Measurements from ENCODE around the gene CLPTM1L. TPM values are rescaled to one million over a fixed set of nuclear protein-coding genes. Genes with fewer than 3 reads are reported as not detected.

The CLPTM1L gene
- total RNA-seq, 1 donor from 2014 or later = 100 TPM

GRCh38 chr5:1380011-1380817 is 35.3 kb upstream of the CLPTM1L start:
- TF ChIP-seq CTCF (IDR thresholded peaks at IDR 0.05) = peak; percentile 50
- ChIA-PET POLR2A (interaction anchor here (0.8 to 1.9 kb wide), 6 partner anchors 8 to 254 kb away, joined by 3 to 10 read pairs (median 5); partner anchors contain the start of gene CLPTM1L), CTCF (interaction anchor here (0.7 to 1.9 kb wide), 14 partner anchors 8 to 265 kb away, joined by 3 to 13 read pairs (median 3); no protein-coding TSS in a partner anchor)
- H3K36me3 Mint-ChIP-seq (ENCODE audit: low read depth) = no peaks in the 10 kb centered on the region
- intact Hi-C loops (cut with micrococcal nuclease) = loop anchor here (1.0 to 5.0 kb wide), 7 partner anchors 13 to 265 kb away; no protein-coding TSS in a partner anchor
- H3K9me3 Mint-ChIP-seq = no peaks in the 10 kb centered on the region
- ATAC-seq (ENCODE audit: low read depth) (peak; percentile 97), DNase-seq (peak; percentile 69)
- peaks cover 22% of the 10 kb centered on the region for H3K4me1 Mint-ChIP-seq
- peaks cover 5% of the 10 kb centered on the region for H3K27me3 Mint-ChIP-seq
- H3K27ac Mint-ChIP-seq = no peak overlapping the region
- H3K4me3 Mint-ChIP-seq = peak overlapping the region; percentile 78

GRCh38 chr5:1378866-1379659 is 34.2 kb upstream of the CLPTM1L start:
- peaks cover 5% of the 10 kb centered on the region for H3K27me3 Mint-ChIP-seq
- no peak overlapping the region for H3K27ac Mint-ChIP-seq
- DNase-seq (no peak), ATAC-seq (ENCODE audit: low read depth) (no peak)
- POLR2A ChIA-PET = interaction anchor here (1.4 to 1.9 kb wide), 3 partner anchors 7 to 101 kb away, joined by 4 to 10 read pairs (median 5); partner anchors contain the start of gene CLPTM1L
- intact Hi-C loops (cut with micrococcal nuclease) = no loop called here
- TF ChIP-seq CTCF (IDR thresholded peaks at IDR 0.05) = no peak
- no peak overlapping the region for H3K4me3 Mint-ChIP-seq
- H3K36me3 Mint-ChIP-seq (ENCODE audit: low read depth) = no peaks in the 10 kb centered on the region
- H3K9me3 Mint-ChIP-seq = no peaks in the 10 kb centered on the region
- CTCF ChIA-PET = interaction anchor here (0.7 to 1.9 kb wide), 5 partner anchors 112 to 266 kb away, joined by 3 to 13 read pairs (median 5); no protein-coding TSS in a partner anchor
- peaks cover 23% of the 10 kb centered on the region for H3K4me1 Mint-ChIP-seq

GRCh38 chr5:1378096-1378495 is 33.2 kb upstream of the CLPTM1L start:
- ATAC-seq (ENCODE audit: low read depth) (no peak), DNase-seq (no peak)
- no peak for TF ChIP-seq CTCF (IDR thresholded peaks at IDR 0.05)
- H3K36me3 Mint-ChIP-seq (ENCODE audit: low read depth) = no peaks in the 10 kb centered on the region
- no peak overlapping the region for H3K4me3 Mint-ChIP-seq
- POLR2A ChIA-PET = no interaction called here
- intact Hi-C loops (cut with micrococcal nuclease) = no loop called here
- H3K4me1 Mint-ChIP-seq = peaks cover 28% of the 10 kb centered on the region
- no peaks in the 10 kb centered on the region for H3K9me3 Mint-ChIP-seq
- CTCF ChIA-PET = no interaction called here
- peaks cover 5% of the 10 kb centered on the region for H3K27me3 Mint-ChIP-seq
- H3K27ac Mint-ChIP-seq = no peak overlapping the region

GRCh38 chr5:1376981-1377380 is 32.1 kb upstream of the CLPTM1L start:
- intact Hi-C loops (cut with micrococcal nuclease) = no loop called here
- ChIA-PET POLR2A (no interaction called here), CTCF (no interaction called here)
- ATAC-seq (ENCODE audit: low read depth) = no peak
- Mint-ChIP-seq H3K9me3 (no peaks in the 10 kb centered on the region), H3K4me1 (peaks cover 39% of the 10 kb centered on the region), H3K4me3 (no peak overlapping the region), H3K27me3 (peaks cover 5% of the 10 kb centered on the region), H3K27ac (no peak overlapping the region), H3K36me3 (ENCODE audit: low read depth) (no peaks in the 10 kb centered on the region)
- no peak for TF ChIP-seq CTCF (IDR thresholded peaks at IDR 0.05)
- DNase-seq = no peak
